ENCODE measurements around the gene NPFFR1. TPM values are rescaled to one million over a fixed set of nuclear protein-coding genes. Genes with fewer than 3 reads are reported as not detected.

NPFFR1 gene
- total RNA-seq, 1 experiment from 2014 or later: not detected

DNA sequence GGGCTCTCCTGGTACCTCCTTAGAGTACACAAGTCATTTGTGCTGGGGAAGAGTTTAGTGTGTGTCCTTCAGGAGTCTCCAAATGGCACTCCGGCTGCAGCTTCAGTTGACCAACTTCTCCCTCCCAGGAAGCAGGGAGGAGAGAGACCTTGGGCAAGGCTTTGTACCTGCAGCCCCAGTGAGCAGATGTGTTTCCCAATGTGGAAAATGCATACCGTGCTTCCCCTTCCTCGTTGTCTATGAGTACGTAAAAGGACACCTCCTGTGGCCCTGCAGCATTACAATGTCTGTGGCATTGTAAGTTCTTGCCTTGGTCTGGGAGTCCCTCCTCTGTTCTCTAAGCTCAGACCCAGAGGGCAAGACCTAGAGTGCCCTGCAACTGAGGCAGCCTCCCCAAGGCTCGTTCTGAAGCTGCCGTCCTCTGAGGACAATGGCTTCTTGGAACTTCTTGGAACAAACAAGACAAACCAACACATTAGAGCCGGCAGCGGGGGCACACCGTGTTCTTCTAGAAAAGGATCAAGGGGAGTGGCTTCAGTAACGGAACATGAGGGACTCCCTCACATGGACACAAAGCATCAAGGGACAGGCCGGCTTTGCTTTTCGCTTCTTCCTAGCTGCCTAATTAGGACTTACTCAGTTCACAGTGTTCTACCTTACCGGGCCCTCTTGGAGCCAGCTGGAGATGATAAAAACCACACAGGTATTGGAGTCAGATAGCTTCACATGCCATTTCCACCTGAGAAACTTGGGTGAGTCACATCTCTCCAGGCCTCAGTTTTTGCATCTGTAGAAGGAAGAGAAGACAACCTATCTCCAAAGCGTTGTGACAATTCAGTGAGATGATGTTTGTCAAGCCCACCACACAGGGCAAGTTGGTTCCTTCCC, 29.7 kb downstream of the NPFFR1 start:
- H3K4me3 Mint-ChIP-seq: no peak overlapping the region
- no peaks in the 10 kb centered on the region for H3K79me2 ChIP-seq (ENCODE audit: insufficient read depth, low read length)

More for the DNA sequence above, 29.7 kb downstream of the NPFFR1 start:
- H3K14ac ChIP-seq (ENCODE audit: insufficient read depth, low read length): no peak overlapping the region
- H2BK5ac ChIP-seq (ENCODE audit: insufficient read length, low read length): no peak overlapping the region
- peaks cover 2% of the 10 kb centered on the region for H3K27me3 Mint-ChIP-seq (ENCODE audit: low read depth)
- no peaks in the 10 kb centered on the region for H3K27me3 ChIP-seq (ENCODE audit: insufficient read depth, low read length)
- H2BK120ac ChIP-seq (ENCODE audit: low read depth, low read length, poor library complexity, severe bottlenecking): no peak overlapping the region
- TF ChIP-seq CTCF (conservative IDR thresholded peaks at IDR 0.05): no peak
- H3K56ac ChIP-seq (ENCODE audit: insufficient read length, low read depth, low read length): no peak overlapping the region
- no peaks in the 10 kb centered on the region for H3K36me3 Mint-ChIP-seq (ENCODE audit: insufficient read depth in 1 of 3, low read depth in 3 of 3)
- peaks cover 6 to 9% of the 10 kb centered on the region in 2 experiments for H3K4me1 Mint-ChIP-seq
- no peak overlapping the region for H2BK20ac ChIP-seq (ENCODE audit: low read depth, low read length, poor library complexity, severe bottlenecking)
- no peaks in the 10 kb centered on the region for H3K79me1 ChIP-seq (ENCODE audit: insufficient read depth, low read depth, low read length, poor library complexity, severe bottlenecking)
- H3K9me3 ChIP-seq (ENCODE audit: control insufficient read depth, low read depth, low read length): no peaks in the 10 kb centered on the region
- H3K4ac ChIP-seq (ENCODE audit: low read depth, low read length): no peak overlapping the region
- no peak overlapping the region for H3T11ph ChIP-seq (ENCODE audit: low read length)
- no peak overlapping the region for H3K27ac ChIP-seq (ENCODE audit: insufficient read length, low read depth, low read length)
- no peak overlapping the region for H4K91ac ChIP-seq (ENCODE audit: insufficient read length, low read depth, low read length)
- no peak overlapping the region for H2AK5ac ChIP-seq (ENCODE audit: insufficient read length, low read length)
- no peak for DNase-seq
- H3K27ac Mint-ChIP-seq: no peak overlapping the region
- H3K23ac ChIP-seq (ENCODE audit: insufficient read length, low read depth, low read length): no peak overlapping the region
- H3K9ac ChIP-seq (ENCODE audit: extremely low read depth, insufficient read length, low read length): no peak overlapping the region
- no peaks in the 10 kb centered on the region for H3K23me2 ChIP-seq (ENCODE audit: insufficient read length, low read depth, low read length, poor library complexity, severe bottlenecking)
- H2BK12ac ChIP-seq (ENCODE audit: insufficient read length, low read depth, low read length): no peak overlapping the region
- no peak overlapping the region for H3K4me2 ChIP-seq (ENCODE audit: insufficient read depth, insufficient read length, low read length)
- no peak overlapping the region for H2BK15ac ChIP-seq (ENCODE audit: low read depth, low read length)
- H4K20me1 ChIP-seq (ENCODE audit: control insufficient read depth, insufficient read depth, insufficient read length): no peaks in the 10 kb centered on the region
- WGBS (ENCODE audit: extremely low coverage, insufficient read length, low lambda C conversion rate): no CpG with 5 or more reads among the region's 14 CpGs
- H3K18ac ChIP-seq (ENCODE audit: insufficient read length, low read depth, low read length): no peak overlapping the region
- H4K5ac ChIP-seq (ENCODE audit: insufficient read length, low read depth, low read length): no peak overlapping the region
- H2AFZ ChIP-seq (ENCODE audit: low read length): no peak overlapping the region
- no peaks in the 10 kb centered on the region for H3K4me1 ChIP-seq (ENCODE audit: insufficient read depth, low read length)
- no peak overlapping the region for H4K8ac ChIP-seq (replicated peaks; ENCODE audit: insufficient read length, low read depth, low read length)
- H3K9me3 Mint-ChIP-seq: no peaks in the 10 kb centered on the region; a peak in 1 of 5 replicates
